Gastroesophageal sphincter (tissue), 4 donors: Measurements from ENCODE around the gene APOLD1. TPM values are rescaled to one million over a fixed set of nuclear protein-coding genes. Genes with fewer than 3 reads are reported as not detected.

Experiments
- ATAC-seq: fragments of 150-250 bp; one replicate; pipeline ENCODE4 v1.9.1; 2016; ENCODE audit warnings: mild to moderate bottlenecking, moderate library complexity
- H3K27ac ChIP-seq, 4 donors: fragments of 200-600 bp; sonication (generic) in 3 of 4; 1 replicate in 3 of 4; 2 replicates in 1 of 4; pipeline ENCODE4 v1.5.1; 2016 to 2019
- H3K27me3 ChIP-seq: fragments of 200-600 bp; sonication (generic); one replicate; pipeline ENCODE4 v1.5.1; 2019
- H3K36me3 ChIP-seq, 2 donors: fragments of 200-600 bp; sonication (generic); one replicate each; pipeline ENCODE4 v1.5.1; 2019; ENCODE audit warnings: control low read depth in 1 of 2
- H3K4me1 ChIP-seq, 3 donors: fragments of 200-600 bp; sonication (generic); 1 replicate in 2 of 3; 2 replicates in 1 of 3; pipeline ENCODE4 v1.5.1; 2016 to 2019; ENCODE audit warnings: control low read depth in 2 of 3
- H3K4me3 ChIP-seq, 2 donors: fragments of 200-600 bp; sonication (generic); one replicate each; pipeline ENCODE4 v1.5.1; 2019; ENCODE audit warnings: mild to moderate bottlenecking in 1 of 2, moderate library complexity in 1 of 2
- H3K9me3 ChIP-seq, 3 donors: fragments of 200-600 bp; sonication (generic); one replicate each; pipeline ENCODE4 v1.5.1; 2017 to 2019; ENCODE audit warnings: control low read depth in 2 of 3
- EP300 ChIP-seq: sonication (generic); formaldehyde crosslinking; IDR thresholded peaks from one replicate; pipeline ENCODE4 v1.6.1; 2017; ENCODE audit warnings: antibody characterized with exemption, mild to moderate bottlenecking
- POLR2A ChIP-seq, 2 donors: fragments of 450-650 bp; IDR thresholded peaks; one replicate each; pipeline ENCODE4 v1.6.1; 2017; ENCODE audit warnings: antibody characterized with exemption in 2 of 2, mild to moderate bottlenecking in 2 of 2, moderate library complexity in 1 of 2
- POLR2AphosphoS5 ChIP-seq: sonication (generic); formaldehyde crosslinking; IDR thresholded peaks from one replicate; pipeline ENCODE4 v1.6.1; 2017; ENCODE audit warnings: antibody characterized with exemption
- WGBS, 2 donors: methylation state at CpG; one replicate each; pipeline ENCODE4 v1.1.5; 2018; ENCODE audit warnings: low coverage in 1 of 2; 5-methylcytosine and 5-hydroxymethylcytosine counted together
- total RNA-seq, 4 donors: library from RNA; depleted of rRNA; stranded (reverse); fragments of >200 nt; gene quantifications; one replicate each; pipeline ENCODE4 v1.1.0, GENCODE V29; 2016
- TF ChIP-seq, protein P1 (sequence below), 4 experiments: fragments of 200-600 bp in 2 of 4; fragments of 450-650 bp in 2 of 4; sonication (generic) in 1 of 4; IDR thresholded peaks; one replicate each; pipeline ENCODE4 v1.5.1; 2017 to 2019; ENCODE audit warnings: antibody characterized with exemption in 4 of 4, mild to moderate bottlenecking in 2 of 4, moderate library complexity in 2 of 4

The APOLD1 gene
- total RNA-seq, 4 donors from 2014 or later = 16.2 to 33.4 (median 22.8) TPM

GRCh38 chr12:12794686-12795085, 9.2 kb downstream of the APOLD1 start:
- ATAC-seq = no peak
- TF ChIP-seq POLR2AphosphoS5 = no peak
- no peak for TF ChIP-seq POLR2A (IDR thresholded peaks at IDR 0.05)
- TF ChIP-seq, protein P1, sequence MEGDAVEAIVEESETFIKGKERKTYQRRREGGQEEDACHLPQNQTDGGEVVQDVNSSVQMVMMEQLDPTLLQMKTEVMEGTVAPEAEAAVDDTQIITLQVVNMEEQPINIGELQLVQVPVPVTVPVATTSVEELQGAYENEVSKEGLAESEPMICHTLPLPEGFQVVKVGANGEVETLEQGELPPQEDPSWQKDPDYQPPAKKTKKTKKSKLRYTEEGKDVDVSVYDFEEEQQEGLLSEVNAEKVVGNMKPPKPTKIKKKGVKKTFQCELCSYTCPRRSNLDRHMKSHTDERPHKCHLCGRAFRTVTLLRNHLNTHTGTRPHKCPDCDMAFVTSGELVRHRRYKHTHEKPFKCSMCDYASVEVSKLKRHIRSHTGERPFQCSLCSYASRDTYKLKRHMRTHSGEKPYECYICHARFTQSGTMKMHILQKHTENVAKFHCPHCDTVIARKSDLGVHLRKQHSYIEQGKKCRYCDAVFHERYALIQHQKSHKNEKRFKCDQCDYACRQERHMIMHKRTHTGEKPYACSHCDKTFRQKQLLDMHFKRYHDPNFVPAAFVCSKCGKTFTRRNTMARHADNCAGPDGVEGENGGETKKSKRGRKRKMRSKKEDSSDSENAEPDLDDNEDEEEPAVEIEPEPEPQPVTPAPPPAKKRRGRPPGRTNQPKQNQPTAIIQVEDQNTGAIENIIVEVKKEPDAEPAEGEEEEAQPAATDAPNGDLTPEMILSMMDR (IDR thresholded peaks at IDR 0.05) = no peak
- TF ChIP-seq EP300 = no peak
- Histone ChIP-seq H3K4me3 (no peak overlapping the region), H3K4me1 (peaks cover 4 to 22% (median 5%) of the 10 kb centered on the region in 3 donors), H3K27ac (no peak overlapping the region), H3K9me3 (no peaks in the 10 kb centered on the region), H3K27me3 (no peaks in the 10 kb centered on the region), H3K36me3 (no peaks in the 10 kb centered on the region)
- 83 to 94% methylated on average over 1 to 2 of the region's 2 CpGs for WGBS, 2 donors

- Histone ChIP-seq H3K27ac (no peak overlapping the region), H3K36me3 (no peaks in the 10 kb centered on the region), H3K27me3 (no peaks in the 10 kb centered on the region)
These were observed 10.7 kb downstream of the APOLD1 start for GRCh38 chr12:12796171-12796570.

DNA sequence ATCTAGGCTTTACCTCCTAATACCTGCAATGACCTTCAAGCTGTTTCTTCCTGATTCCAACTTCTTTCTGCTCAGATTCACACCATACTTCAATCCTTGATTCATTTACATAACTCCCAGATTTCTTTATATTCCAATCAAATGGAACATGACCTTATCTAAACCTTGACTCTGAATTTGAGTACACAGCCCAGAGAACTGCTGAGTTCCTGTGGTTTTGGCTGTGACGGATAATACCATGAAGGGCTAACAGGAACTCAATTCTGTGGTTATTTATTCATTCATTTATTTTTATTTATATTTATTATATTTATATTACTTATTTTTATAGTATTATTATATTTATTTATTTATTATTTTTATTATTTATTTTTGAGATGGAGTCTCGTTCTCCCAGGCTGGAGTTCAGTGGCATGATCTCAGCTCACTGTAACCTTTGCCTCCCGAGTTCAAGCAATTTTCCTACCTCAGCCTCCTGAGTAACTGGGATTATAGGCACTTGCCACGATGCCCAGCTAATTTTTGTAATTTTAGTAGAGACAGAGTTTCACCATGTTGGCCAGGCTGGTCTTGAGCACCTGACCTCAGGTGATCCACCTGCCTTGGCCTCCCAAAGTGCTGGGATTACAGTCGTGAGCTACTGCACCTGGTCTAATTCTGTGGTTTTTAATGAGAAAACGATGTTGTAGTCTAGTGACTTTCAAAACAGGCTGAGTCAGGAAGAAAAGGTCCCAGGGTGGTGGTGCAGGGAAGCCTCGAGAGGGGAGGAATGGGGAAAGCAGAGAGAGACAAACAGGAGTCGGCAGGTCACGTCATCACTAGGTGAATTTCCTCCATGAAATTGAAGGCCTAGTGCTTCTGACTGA, 11.7 kb downstream of the APOLD1 start:
- TF ChIP-seq POLR2A (IDR thresholded peaks at IDR 0.05) (no peak), POLR2AphosphoS5 (no peak)
- TF ChIP-seq, protein P1 (IDR thresholded peaks at IDR 0.05) = no peak
- Histone ChIP-seq H3K4me1 (peaks cover 4 to 14% (median 5%) of the 10 kb centered on the region in 3 donors), H3K27me3 (no peaks in the 10 kb centered on the region), H3K9me3 (no peaks in the 10 kb centered on the region), H3K4me3 (no peak overlapping the region), H3K27ac (no peak overlapping the region), H3K36me3 (no peaks in the 10 kb centered on the region)
- no peak for ATAC-seq
- WGBS, 2 donors = 93 to 94% methylated on average over 3 to 6 of the region's 9 CpGs

More at GRCh38 chr12:12796171-12796570, 10.7 kb downstream of the APOLD1 start:
- TF ChIP-seq POLR2A (IDR thresholded peaks at IDR 0.05) = no peak
- no peak for TF ChIP-seq EP300
- no peak for TF ChIP-seq POLR2AphosphoS5
- TF ChIP-seq, protein P1 (IDR thresholded peaks at IDR 0.05) = no peak
- no peak for ATAC-seq
- no peak overlapping the region for H3K4me3 ChIP-seq
- no peaks in the 10 kb centered on the region for H3K9me3 ChIP-seq
- WGBS, 2 donors = 49 to 90% methylated on average over 3 of the region's 3 CpGs
- peaks cover 4 to 22% (median 5%) of the 10 kb centered on the region in 3 donors for H3K4me1 ChIP-seq

DNA sequence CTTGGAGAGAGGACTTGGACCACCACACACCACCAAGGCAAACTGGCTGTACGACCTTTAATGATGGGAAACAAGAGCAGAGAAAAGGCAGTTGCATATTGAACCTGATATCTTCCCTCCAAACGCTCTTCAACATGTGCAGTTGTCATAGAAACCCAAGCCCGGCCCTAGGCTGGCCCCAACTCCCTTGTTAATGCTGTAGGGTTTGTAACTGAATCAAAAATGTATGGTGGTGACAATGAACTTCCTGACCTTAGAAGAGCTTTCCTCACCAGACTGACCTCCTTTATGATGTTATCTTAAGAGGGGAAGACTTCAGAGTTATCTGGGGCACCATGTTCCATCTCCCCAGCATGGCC, 12.3 kb downstream of the APOLD1 start:
- H3K36me3 ChIP-seq = no peaks in the 10 kb centered on the region
- H3K27ac ChIP-seq = no peak overlapping the region
- no peak for ATAC-seq
- no peaks in the 10 kb centered on the region for H3K27me3 ChIP-seq
- WGBS, 2 donors = 95 to 97% methylated on average over 2 to 3 of the region's 3 CpGs
- H3K4me1 ChIP-seq = peaks cover 0 to 8% (median 0%) of the 10 kb centered on the region in 3 donors
- H3K9me3 ChIP-seq = no peaks in the 10 kb centered on the region
- TF ChIP-seq EP300 (no peak), POLR2A (IDR thresholded peaks at IDR 0.05) (no peak), POLR2AphosphoS5 (no peak)
- TF ChIP-seq, protein P1 (IDR thresholded peaks at IDR 0.05) = no peak
- no peak overlapping the region for H3K4me3 ChIP-seq

DNA sequence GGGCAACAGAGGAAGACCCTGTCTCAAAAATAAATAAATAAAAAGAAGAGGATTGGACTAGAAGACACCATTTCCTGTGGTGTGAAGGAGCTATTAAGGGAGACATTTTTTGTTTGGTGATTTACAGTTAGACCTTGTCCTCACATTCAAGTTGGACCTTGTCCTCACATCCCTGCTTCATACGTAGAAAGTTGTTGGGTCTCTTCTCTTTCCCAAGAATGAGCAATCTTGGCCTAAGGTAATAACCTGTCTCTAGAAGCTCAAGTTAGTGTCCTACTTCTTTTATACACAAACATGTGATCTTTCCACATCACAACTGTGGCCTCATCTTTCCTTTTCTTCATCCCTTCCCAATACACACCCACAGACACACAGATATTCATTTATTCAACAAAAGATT, 13.0 kb downstream of the APOLD1 start:
- Histone ChIP-seq H3K27ac (no peak overlapping the region), H3K4me1 (peaks cover 0 to 8% (median 0%) of the 10 kb centered on the region in 3 donors), H3K4me3 (no peak overlapping the region), H3K9me3 (no peaks in the 10 kb centered on the region), H3K36me3 (no peaks in the 10 kb centered on the region), H3K27me3 (no peaks in the 10 kb centered on the region)
- no peak for ATAC-seq
- WGBS, 2 donors = 94 to 100% methylated on average over 1 of the region's 1 CpG
- TF ChIP-seq POLR2AphosphoS5 (no peak), POLR2A (IDR thresholded peaks at IDR 0.05) (no peak), EP300 (no peak)
- TF ChIP-seq, protein P1 (IDR thresholded peaks at IDR 0.05) = no peak
